MCF 10A (cell line): Measurements from ENCODE around the gene GOLGA5. TPM values are rescaled to one million over a fixed set of nuclear protein-coding genes. Genes with fewer than 3 reads are reported as not detected.

Experiments
- BruUV-seq: library from RNA; stranded (reverse); fragments of 400-500 nt; replicated peaks from 2 replicates; lab custom pipeline; 2021; lab: Mats Ljungman, UMichigan
- CTCF ChIA-PET: fragments of 300-600 bp; sonication (Branson Sonifier 250); formaldehyde crosslinking; extraction: SDS; loops from one replicate; lab custom pipeline; 2021; ENCODE audit warnings: antibody characterized with exemption, inconsistent platforms; lab: Yijun Ruan, JAX
- POLR2A ChIA-PET: fragments of 300-600, 350-650 bp; sonication (Branson Sonifier 250); formaldehyde crosslinking; extraction: SDS; loops from one replicate; lab custom pipeline; 2020; ENCODE audit warnings: antibody characterized with exemption, inconsistent platforms; lab: Yijun Ruan, JAX
- DNase-seq: peaks from one replicate; pipeline ENCODE4 v3.0.0-alpha.2; 2018; ENCODE audit not compliant: unreplicated experiment
- H3K27ac Mint-ChIP-seq: one replicate; pipeline ENCODE4 v1.8.0; 2022; ENCODE audit warnings: mild to moderate bottlenecking, low read depth, mixed read lengths; ENCODE audit not compliant: unreplicated experiment
- H3K27me3 Mint-ChIP-seq: one replicate; pipeline ENCODE4 v1.8.0; 2022; ENCODE audit warnings: mixed read lengths; ENCODE audit not compliant: insufficient read depth, unreplicated experiment
- H3K36me3 Mint-ChIP-seq: one replicate; pipeline ENCODE4 v1.8.0; 2022; ENCODE audit warnings: mild to moderate bottlenecking, moderate library complexity, mixed read lengths; ENCODE audit not compliant: insufficient read depth, unreplicated experiment
- H3K4me1 Mint-ChIP-seq: one replicate; pipeline ENCODE4 v1.8.0; 2022; ENCODE audit warnings: mixed read lengths; ENCODE audit not compliant: insufficient read depth, unreplicated experiment
- H3K4me3 Mint-ChIP-seq: one replicate; pipeline ENCODE4 v1.8.0; 2022; ENCODE audit warnings: mild to moderate bottlenecking, moderate library complexity, mixed read lengths; ENCODE audit not compliant: unreplicated experiment
- H3K9me3 Mint-ChIP-seq: one replicate; pipeline ENCODE4 v1.8.0; 2022; ENCODE audit warnings: mixed read lengths; ENCODE audit not compliant: unreplicated experiment
- intact Hi-C: fragments of 100-400 bp; cut with micrococcal nuclease; formaldehyde crosslinking; loops from 2 replicates; pipeline ENCODE4 v1.14.1; 2022
- total RNA-seq: library from RNA; stranded (reverse); gene quantifications from 2 replicates; pipeline ENCODE4 v1.2.3, GENCODE V29; 2022
- TF ChIP-seq, protein P1 (sequence below): fragments of 200-600 bp; IDR thresholded peaks from one replicate; pipeline ENCODE4 v1.8.0; 2022; ENCODE audit warnings: antibody characterized with exemption, mild to moderate bottlenecking; ENCODE audit not compliant: unreplicated experiment

GOLGA5 gene
- total RNA-seq, 1 experiment from 2014 or later: 64.8 TPM

DNA sequence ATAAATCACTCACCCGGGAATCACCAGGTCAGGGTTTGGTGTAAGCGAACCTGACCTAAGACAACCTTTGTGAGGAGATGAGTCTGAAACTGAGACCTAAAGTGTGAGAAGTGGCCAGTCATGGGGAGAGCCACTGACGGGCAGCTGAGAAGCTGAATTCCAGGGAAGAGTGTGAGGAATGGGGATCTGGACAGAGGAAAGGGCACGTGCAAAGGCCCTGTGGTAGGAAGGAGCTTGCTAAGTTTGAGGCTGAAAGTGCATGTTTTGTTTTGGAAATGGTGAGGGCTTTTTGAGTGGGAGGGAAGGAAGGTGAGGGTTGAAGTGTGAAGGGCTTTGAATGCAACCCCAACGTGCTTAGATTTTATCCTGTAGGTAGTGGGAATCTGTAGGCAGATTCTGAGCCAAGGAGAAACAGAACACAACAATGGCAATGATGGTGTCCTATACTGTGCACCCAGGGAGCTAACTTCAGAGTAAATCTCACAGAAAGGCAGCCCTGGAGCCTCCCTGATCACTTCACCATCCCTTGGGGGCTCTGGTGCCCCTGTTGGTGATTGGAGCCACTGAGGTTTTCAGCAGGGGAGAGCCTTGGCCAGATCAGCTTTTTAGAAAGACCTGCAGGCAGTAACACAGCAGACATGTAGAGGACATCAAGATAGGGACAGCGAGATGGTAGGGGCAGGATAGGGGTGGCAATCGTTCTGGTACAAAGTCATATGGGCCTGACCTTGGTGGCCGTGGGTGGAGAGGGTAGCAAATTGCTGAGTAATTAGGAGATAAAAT lies 91.4 kb downstream of the GOLGA5 start:
- no peak overlapping the region for H3K4me3 Mint-ChIP-seq
- intact Hi-C loops: no loop called here
- H3K27me3 Mint-ChIP-seq: peaks cover 65% of the 10 kb centered on the region
- TF ChIP-seq, protein P1, sequence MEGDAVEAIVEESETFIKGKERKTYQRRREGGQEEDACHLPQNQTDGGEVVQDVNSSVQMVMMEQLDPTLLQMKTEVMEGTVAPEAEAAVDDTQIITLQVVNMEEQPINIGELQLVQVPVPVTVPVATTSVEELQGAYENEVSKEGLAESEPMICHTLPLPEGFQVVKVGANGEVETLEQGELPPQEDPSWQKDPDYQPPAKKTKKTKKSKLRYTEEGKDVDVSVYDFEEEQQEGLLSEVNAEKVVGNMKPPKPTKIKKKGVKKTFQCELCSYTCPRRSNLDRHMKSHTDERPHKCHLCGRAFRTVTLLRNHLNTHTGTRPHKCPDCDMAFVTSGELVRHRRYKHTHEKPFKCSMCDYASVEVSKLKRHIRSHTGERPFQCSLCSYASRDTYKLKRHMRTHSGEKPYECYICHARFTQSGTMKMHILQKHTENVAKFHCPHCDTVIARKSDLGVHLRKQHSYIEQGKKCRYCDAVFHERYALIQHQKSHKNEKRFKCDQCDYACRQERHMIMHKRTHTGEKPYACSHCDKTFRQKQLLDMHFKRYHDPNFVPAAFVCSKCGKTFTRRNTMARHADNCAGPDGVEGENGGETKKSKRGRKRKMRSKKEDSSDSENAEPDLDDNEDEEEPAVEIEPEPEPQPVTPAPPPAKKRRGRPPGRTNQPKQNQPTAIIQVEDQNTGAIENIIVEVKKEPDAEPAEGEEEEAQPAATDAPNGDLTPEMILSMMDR: no peak
- CTCF ChIA-PET: interaction anchor here (1.3 kb wide), 1 partner anchor 228 kb away, joined by 4 read pairs; no protein-coding TSS in a partner anchor
- H3K4me1 Mint-ChIP-seq: peaks cover 6% of the 10 kb centered on the region
- POLR2A ChIA-PET: no interaction called here
- H3K27ac Mint-ChIP-seq: no peak overlapping the region
- no peaks in the 10 kb centered on the region for H3K36me3 Mint-ChIP-seq
- DNase-seq: no peak
- H3K9me3 Mint-ChIP-seq: no peaks in the 10 kb centered on the region
- BruUV-seq: no TSS peak

DNA sequence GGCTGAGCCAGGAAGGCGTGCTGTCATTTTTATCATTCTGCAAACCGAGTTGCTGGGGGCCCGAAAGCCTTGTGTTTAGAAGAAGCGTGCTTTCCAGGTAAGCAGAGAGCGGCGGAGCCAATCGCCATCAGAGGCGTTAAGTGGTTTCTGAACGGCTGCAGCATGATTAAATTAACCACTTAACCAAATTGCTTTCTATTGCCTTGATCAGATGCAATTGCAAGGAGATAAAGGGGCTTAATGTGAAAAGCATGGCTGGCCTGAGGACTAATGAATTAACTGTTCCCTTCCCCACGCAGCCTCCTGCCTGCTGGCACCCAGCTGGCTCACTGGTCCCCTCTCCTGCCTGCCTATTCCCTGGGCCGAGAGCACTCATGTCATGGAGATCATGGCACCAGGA lies 92.2 kb downstream of the GOLGA5 start:
- intact Hi-C loops: no loop called here
- TF ChIP-seq, protein P1: no peak
- H3K4me3 Mint-ChIP-seq: no peak overlapping the region
- H3K27me3 Mint-ChIP-seq: peaks cover 60% of the 10 kb centered on the region
- H3K9me3 Mint-ChIP-seq: no peaks in the 10 kb centered on the region
- H3K36me3 Mint-ChIP-seq: no peaks in the 10 kb centered on the region
- H3K4me1 Mint-ChIP-seq: no peaks in the 10 kb centered on the region
- no TSS peak for BruUV-seq
- no peak overlapping the region for H3K27ac Mint-ChIP-seq
- DNase-seq: no peak
- POLR2A ChIA-PET: no interaction called here
- CTCF ChIA-PET: interaction anchor here (1.1 to 1.3 kb wide), 3 partner anchors 21 to 274 kb away, joined by 3 to 4 read pairs (median 4); no protein-coding TSS in a partner anchor

DNA sequence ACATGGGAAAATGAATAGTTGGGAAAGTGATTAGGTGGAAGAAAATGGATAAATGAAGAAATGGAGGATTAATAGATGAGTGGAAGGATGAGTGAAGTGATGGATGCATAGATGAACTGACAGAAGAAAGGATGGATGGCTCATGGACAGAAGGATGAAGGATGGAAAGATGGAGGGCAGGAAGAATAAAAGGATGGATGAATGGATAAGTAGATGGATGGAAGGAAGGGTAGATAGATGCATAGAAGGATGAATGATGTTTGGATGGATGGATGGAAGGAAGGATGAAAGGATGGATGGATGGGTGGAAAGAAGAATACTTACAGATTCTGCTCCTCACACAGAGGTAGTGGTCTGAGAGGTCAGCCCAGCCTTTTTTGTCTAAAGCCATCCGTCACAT lies 93.1 kb downstream of the GOLGA5 start:
- no peak for DNase-seq
- Mint-ChIP-seq H3K27ac (no peak overlapping the region), H3K9me3 (no peaks in the 10 kb centered on the region), H3K36me3 (no peaks in the 10 kb centered on the region), H3K27me3 (peaks cover 60% of the 10 kb centered on the region), H3K4me1 (no peaks in the 10 kb centered on the region), H3K4me3 (no peak overlapping the region)
- POLR2A ChIA-PET: no interaction called here
- intact Hi-C loops: no loop called here
- CTCF ChIA-PET: interaction anchor here (0.8 to 1.3 kb wide), 5 partner anchors 22 to 273 kb away, joined by 3 to 4 read pairs (median 4); no protein-coding TSS in a partner anchor
- TF ChIP-seq, protein P1: no peak
- no TSS peak for BruUV-seq

DNA sequence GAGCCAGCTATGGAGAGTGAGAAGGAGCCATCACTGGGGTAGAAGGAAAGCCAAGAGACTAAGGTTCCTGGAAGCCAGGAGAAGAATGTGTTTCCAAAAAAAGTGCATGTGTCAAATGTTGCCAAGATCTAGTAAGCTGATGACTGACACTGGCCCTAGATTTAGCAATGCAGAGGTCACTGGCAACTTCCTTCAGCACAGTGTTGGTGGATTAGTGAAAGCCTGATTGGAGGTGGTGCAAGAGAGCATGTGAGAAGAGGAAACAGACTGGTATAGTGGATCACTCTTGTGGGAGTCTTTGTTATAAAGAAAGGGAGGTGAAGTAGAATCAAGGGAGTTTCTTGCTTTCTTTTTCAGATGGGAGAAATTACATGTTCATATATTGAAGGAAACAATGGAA lies 94.8 kb downstream of the GOLGA5 start:
- peaks cover 59% of the 10 kb centered on the region for H3K27me3 Mint-ChIP-seq
- ChIA-PET CTCF (interaction anchor here (1.4 kb wide), 1 partner anchor 8 kb away, joined by 6 read pairs; no protein-coding TSS in a partner anchor), POLR2A (no interaction called here)
- H3K4me1 Mint-ChIP-seq: no peaks in the 10 kb centered on the region
- H3K4me3 Mint-ChIP-seq: no peak overlapping the region
- TF ChIP-seq, protein P1: no peak
- intact Hi-C loops: no loop called here
- no TSS peak for BruUV-seq
- no peaks in the 10 kb centered on the region for H3K9me3 Mint-ChIP-seq
- no peaks in the 10 kb centered on the region for H3K36me3 Mint-ChIP-seq
- no peak overlapping the region for H3K27ac Mint-ChIP-seq
- no peak for DNase-seq

Other genes with a start within 250 kb of the GOLGA5 start
- gene LGMN, start 45.7 kb upstream of the GOLGA5 start, total RNA-seq: 16.6 and 20.0 TPM in 2 replicates
- 0.35 TPM in 1 of 2 replicates, not detected in the other for gene CHGA, start 128.8 kb downstream of the GOLGA5 start, total RNA-seq